ENCODE results near the gene ZNF691.

ZNF691 gene

GRCh38 chr1:42837709-42838108, 8.7 kb upstream of the ZNF691 start:
- Histone ChIP-seq H3K9ac (ENCODE audit: low read depth, low read length, poor library complexity) (no peak overlapping the region), H3K23ac (ENCODE audit: low read depth, low read length, poor library complexity) (no peak overlapping the region), H3K36me3 (replicated peaks in 1 of 2; ENCODE audit: control insufficient read depth in 2 of 2, insufficient read depth in 2 of 2, low read length in 2 of 2) (peaks cover 0 to 4% of the 10 kb centered on the region in 2 donors), H4K8ac (ENCODE audit: low read depth, low read length) (no peak overlapping the region), H2BK5ac (ENCODE audit: low read length) (no peak overlapping the region), H3K4me1 (ENCODE audit: control insufficient read depth in 2 of 2, insufficient read depth in 1 of 2, low read depth in 1 of 2, low read length in 2 of 2) (no peaks in the 10 kb centered on the region), H3K4ac (ENCODE audit: low read length) (no peak overlapping the region), H3K4me3 (ENCODE audit: low read length in 2 of 2) (no peak overlapping the region), H2BK15ac (ENCODE audit: low read length) (no peak overlapping the region), H3K79me1 (ENCODE audit: low read depth, low read length) (no peaks in the 10 kb centered on the region), H3K27me3 (ENCODE audit: control insufficient read depth in 3 of 3, insufficient read depth in 3 of 3, low read depth in 1 of 3, low read length in 3 of 3) (no peaks in the 10 kb centered on the region), H2AK5ac (ENCODE audit: low read depth, low read length) (no peak overlapping the region), H2BK12ac (ENCODE audit: low read length) (no peak overlapping the region), H3K18ac (ENCODE audit: low read length) (no peak overlapping the region), H3K27ac (replicated peaks; ENCODE audit: low read length) (no peak overlapping the region), H2BK120ac (ENCODE audit: low read depth, low read length) (no peak overlapping the region), H4K91ac (ENCODE audit: low read depth, low read length, poor library complexity) (no peak overlapping the region), H3K14ac (ENCODE audit: low read length) (no peak overlapping the region), H3K4me2 (ENCODE audit: insufficient read depth, low read length, poor library complexity, severe bottlenecking) (no peak overlapping the region), H3K9me3 (replicated peaks in 1 of 2; ENCODE audit: control insufficient read depth in 2 of 2, insufficient read depth in 1 of 2, low read depth in 1 of 2, low read length in 2 of 2) (no peaks in the 10 kb centered on the region), H2AFZ (ENCODE audit: low read length) (no peak overlapping the region)
- DNase-seq (ENCODE audit: low spot score): no peak
- no CpG with 5 or more reads among the region's 3 CpGs for WGBS, 2 donors (ENCODE audit: extremely low coverage in 2 of 2, insufficient read length in 2 of 2, insufficient replicate concordance in 1 of 2)

GRCh38 chr1:42838482-42839190, 7.8 kb upstream of the ZNF691 start:
- Histone ChIP-seq H3K27ac (replicated peaks; ENCODE audit: low read length) (no peak overlapping the region), H2BK12ac (ENCODE audit: low read length) (no peak overlapping the region), H3K18ac (ENCODE audit: low read length) (no peak overlapping the region), H3K4ac (ENCODE audit: low read length) (no peak overlapping the region), H3K79me1 (ENCODE audit: low read depth, low read length) (no peaks in the 10 kb centered on the region), H3K4me1 (ENCODE audit: control insufficient read depth in 2 of 2, insufficient read depth in 1 of 2, low read depth in 1 of 2, low read length in 2 of 2) (no peaks in the 10 kb centered on the region), H3K27me3 (ENCODE audit: control insufficient read depth in 3 of 3, insufficient read depth in 3 of 3, low read depth in 1 of 3, low read length in 3 of 3) (no peaks in the 10 kb centered on the region), H2BK120ac (ENCODE audit: low read depth, low read length) (no peak overlapping the region), H3K36me3 (replicated peaks in 1 of 2; ENCODE audit: control insufficient read depth in 2 of 2, insufficient read depth in 2 of 2, low read length in 2 of 2) (peaks cover 0 to 4% of the 10 kb centered on the region in 2 donors), H3K9me3 (replicated peaks in 1 of 2; ENCODE audit: control insufficient read depth in 2 of 2, insufficient read depth in 1 of 2, low read depth in 1 of 2, low read length in 2 of 2) (no peaks in the 10 kb centered on the region), H2AK5ac (ENCODE audit: low read depth, low read length) (no peak overlapping the region), H3K9ac (ENCODE audit: low read depth, low read length, poor library complexity) (no peak overlapping the region), H4K8ac (ENCODE audit: low read depth, low read length) (no peak overlapping the region), H4K91ac (ENCODE audit: low read depth, low read length, poor library complexity) (no peak overlapping the region), H2BK15ac (ENCODE audit: low read length) (no peak overlapping the region), H3K4me3 (ENCODE audit: low read length in 2 of 2) (no peak overlapping the region), H2AFZ (ENCODE audit: low read length) (no peak overlapping the region), H3K23ac (ENCODE audit: low read depth, low read length, poor library complexity) (no peak overlapping the region), H3K4me2 (ENCODE audit: insufficient read depth, low read length, poor library complexity, severe bottlenecking) (no peak overlapping the region), H2BK5ac (ENCODE audit: low read length) (no peak overlapping the region), H3K14ac (ENCODE audit: low read length) (no peak overlapping the region)
- no CpG with 5 or more reads among the region's 7 CpGs for WGBS, 2 donors (ENCODE audit: extremely low coverage in 2 of 2, insufficient read length in 2 of 2, insufficient replicate concordance in 1 of 2)
- DNase-seq (ENCODE audit: low spot score): no peak

GRCh38 chr1:42841010-42841409, 5.4 kb upstream of the ZNF691 start:
- Histone ChIP-seq H2BK15ac (ENCODE audit: low read length) (no peak overlapping the region), H3K27ac (replicated peaks; ENCODE audit: low read length) (no peak overlapping the region), H3K36me3 (replicated peaks in 1 of 2; ENCODE audit: control insufficient read depth in 2 of 2, insufficient read depth in 2 of 2, low read length in 2 of 2) (peaks cover 0 to 4% of the 10 kb centered on the region in 2 donors), H3K9me3 (replicated peaks in 1 of 2; ENCODE audit: control insufficient read depth in 2 of 2, insufficient read depth in 1 of 2, low read depth in 1 of 2, low read length in 2 of 2) (no peaks in the 10 kb centered on the region), H2AFZ (ENCODE audit: low read length) (no peak overlapping the region), H3K4me2 (ENCODE audit: insufficient read depth, low read length, poor library complexity, severe bottlenecking) (no peak overlapping the region), H4K8ac (ENCODE audit: low read depth, low read length) (no peak overlapping the region), H2AK5ac (ENCODE audit: low read depth, low read length) (no peak overlapping the region), H3K9ac (ENCODE audit: low read depth, low read length, poor library complexity) (no peak overlapping the region), H4K91ac (ENCODE audit: low read depth, low read length, poor library complexity) (no peak overlapping the region), H3K4ac (ENCODE audit: low read length) (no peak overlapping the region), H3K18ac (ENCODE audit: low read length) (no peak overlapping the region), H3K27me3 (ENCODE audit: control insufficient read depth in 3 of 3, insufficient read depth in 3 of 3, low read depth in 1 of 3, low read length in 3 of 3) (no peaks in the 10 kb centered on the region), H3K4me3 (ENCODE audit: low read length in 2 of 2) (no peak overlapping the region), H3K4me1 (ENCODE audit: control insufficient read depth in 2 of 2, insufficient read depth in 1 of 2, low read depth in 1 of 2, low read length in 2 of 2) (no peaks in the 10 kb centered on the region), H2BK12ac (ENCODE audit: low read length) (no peak overlapping the region), H3K79me1 (ENCODE audit: low read depth, low read length) (no peaks in the 10 kb centered on the region), H3K14ac (ENCODE audit: low read length) (no peak overlapping the region), H3K23ac (ENCODE audit: low read depth, low read length, poor library complexity) (no peak overlapping the region), H2BK5ac (ENCODE audit: low read length) (no peak overlapping the region), H2BK120ac (ENCODE audit: low read depth, low read length) (no peak overlapping the region)
- WGBS, 2 donors (ENCODE audit: extremely low coverage in 2 of 2, insufficient read length in 2 of 2, insufficient replicate concordance in 1 of 2): no CpG with 5 or more reads among the region's 3 CpGs
- no peak for DNase-seq (ENCODE audit: low spot score)

- H2BK5ac ChIP-seq (ENCODE audit: low read length): no peak overlapping the region
- no peak overlapping the region for H3K4ac ChIP-seq (ENCODE audit: low read length)
- H3K4me1 ChIP-seq (ENCODE audit: control insufficient read depth in 2 of 2, insufficient read depth in 1 of 2, low read depth in 1 of 2, low read length in 2 of 2): no peaks in the 10 kb centered on the region
- no peak overlapping the region for H3K4me3 ChIP-seq (ENCODE audit: low read length in 2 of 2)
- H3K4me2 ChIP-seq (ENCODE audit: insufficient read depth, low read length, poor library complexity, severe bottlenecking): no peak overlapping the region
- H2BK12ac ChIP-seq (ENCODE audit: low read length): no peak overlapping the region
- no peak overlapping the region for H3K18ac ChIP-seq (ENCODE audit: low read length)
- no peak overlapping the region for H3K9ac ChIP-seq (ENCODE audit: low read depth, low read length, poor library complexity)
- H2BK15ac ChIP-seq (ENCODE audit: low read length): no peak overlapping the region
- no peak overlapping the region for H4K8ac ChIP-seq (ENCODE audit: low read depth, low read length)
- peaks cover 0 to 4% of the 10 kb centered on the region in 2 donors for H3K36me3 ChIP-seq (replicated peaks in 1 of 2; ENCODE audit: control insufficient read depth in 2 of 2, insufficient read depth in 2 of 2, low read length in 2 of 2)
- no peak overlapping the region for H2AFZ ChIP-seq (ENCODE audit: low read length)
- no peak overlapping the region for H3K27ac ChIP-seq (replicated peaks; ENCODE audit: low read length)
- no peak overlapping the region for H4K91ac ChIP-seq (ENCODE audit: low read depth, low read length, poor library complexity)
- no peak overlapping the region for H3K14ac ChIP-seq (ENCODE audit: low read length)
- no peaks in the 10 kb centered on the region for H3K9me3 ChIP-seq (replicated peaks in 1 of 2; ENCODE audit: control insufficient read depth in 2 of 2, insufficient read depth in 1 of 2, low read depth in 1 of 2, low read length in 2 of 2)
- no peak overlapping the region for H2BK120ac ChIP-seq (ENCODE audit: low read depth, low read length)
- WGBS, 2 donors (ENCODE audit: extremely low coverage in 2 of 2, insufficient read length in 2 of 2, insufficient replicate concordance in 1 of 2): no CpG with 5 or more reads among the region's 2 CpGs
- no peak for DNase-seq (ENCODE audit: low spot score)
- no peak overlapping the region for H3K23ac ChIP-seq (ENCODE audit: low read depth, low read length, poor library complexity)
- H2AK5ac ChIP-seq (ENCODE audit: low read depth, low read length): no peak overlapping the region
- no peaks in the 10 kb centered on the region for H3K27me3 ChIP-seq (ENCODE audit: control insufficient read depth in 3 of 3, insufficient read depth in 3 of 3, low read depth in 1 of 3, low read length in 3 of 3)
- no peaks in the 10 kb centered on the region for H3K79me1 ChIP-seq (ENCODE audit: low read depth, low read length)
Measured at GRCh38 chr1:42841440-42842147, 4.8 kb upstream of the ZNF691 start.
